C1 segment of cervical spinal cord (tissue), 14 donors: ENCODE measurements around the gene EFCAB7.
A peak's percentile ranks its signal among the peaks of the same experiment; 100 is the strongest.
"Not testable (repeated sequence)": the region's sequence is repeated elsewhere in the genome, so short reads cannot be mapped to it uniquely, and the experiment has no call there.

Source experiments
- DNase-seq, 14 donors: peaks; one replicate each; lab custom pipeline; 2025; lab: John Stamatoyannopoulos, UW

Gene EFCAB7

DNA sequence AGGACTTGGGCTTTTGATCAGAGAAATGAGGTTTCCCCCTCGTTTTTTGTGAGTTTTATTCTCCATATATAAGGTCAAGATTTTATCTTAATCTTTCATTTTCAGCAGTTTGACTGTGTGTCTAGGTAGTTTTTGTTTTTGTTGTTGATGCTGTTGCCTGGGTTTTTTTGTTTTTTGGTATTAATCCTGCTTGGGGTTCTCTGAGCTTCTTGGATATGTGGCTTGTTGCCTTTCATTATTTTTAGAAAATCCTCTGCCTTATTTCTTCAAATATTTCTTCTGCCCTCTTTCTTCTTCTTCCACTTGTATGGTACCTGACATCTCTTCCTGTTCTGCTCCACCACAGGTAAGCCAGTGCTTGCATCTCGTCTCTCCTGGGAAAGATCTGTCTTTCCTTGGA, 25.0 kb downstream of the EFCAB7 start:
- DNase-seq = no peak

DNA sequence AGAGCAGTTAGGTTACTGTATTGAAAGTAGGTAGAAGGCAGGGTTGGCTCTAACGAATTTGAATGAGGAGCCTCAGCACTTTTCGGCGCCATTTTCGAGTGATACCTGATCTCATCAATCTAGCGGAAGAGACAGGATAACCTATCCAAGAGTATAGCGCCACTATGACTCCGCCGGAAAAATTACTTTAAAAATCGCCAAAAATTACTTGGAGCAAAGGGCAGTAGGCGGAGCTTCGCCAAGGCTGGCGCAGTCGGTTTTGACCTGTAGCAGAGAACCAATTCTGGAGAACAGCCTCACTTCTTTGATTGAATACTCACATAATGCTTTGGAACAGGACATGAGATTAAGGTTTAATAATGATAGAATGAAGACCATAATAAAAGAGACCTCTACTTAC, 25.6 kb downstream of the EFCAB7 start:
- no peak for DNase-seq

DNA sequence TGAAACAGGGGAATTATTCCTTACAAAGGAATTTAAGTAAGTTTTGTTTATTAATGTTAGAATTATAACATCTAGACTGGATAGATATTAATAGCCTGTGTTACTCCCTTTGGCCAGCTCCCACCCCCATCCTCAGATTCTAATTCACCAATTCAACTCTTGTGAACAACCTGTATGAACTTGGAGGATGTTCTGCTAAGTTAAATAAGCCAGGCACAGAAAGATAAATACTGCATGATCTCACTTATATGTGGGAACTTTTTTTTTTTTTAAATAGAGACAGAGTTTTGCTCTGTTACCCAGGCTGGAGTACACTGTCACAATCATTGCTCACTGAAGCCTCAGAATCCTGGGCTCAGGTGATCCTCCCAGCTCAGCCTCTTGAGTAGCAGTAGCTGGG, 32.2 kb downstream of the EFCAB7 start:
- DNase-seq = no peak

DNA sequence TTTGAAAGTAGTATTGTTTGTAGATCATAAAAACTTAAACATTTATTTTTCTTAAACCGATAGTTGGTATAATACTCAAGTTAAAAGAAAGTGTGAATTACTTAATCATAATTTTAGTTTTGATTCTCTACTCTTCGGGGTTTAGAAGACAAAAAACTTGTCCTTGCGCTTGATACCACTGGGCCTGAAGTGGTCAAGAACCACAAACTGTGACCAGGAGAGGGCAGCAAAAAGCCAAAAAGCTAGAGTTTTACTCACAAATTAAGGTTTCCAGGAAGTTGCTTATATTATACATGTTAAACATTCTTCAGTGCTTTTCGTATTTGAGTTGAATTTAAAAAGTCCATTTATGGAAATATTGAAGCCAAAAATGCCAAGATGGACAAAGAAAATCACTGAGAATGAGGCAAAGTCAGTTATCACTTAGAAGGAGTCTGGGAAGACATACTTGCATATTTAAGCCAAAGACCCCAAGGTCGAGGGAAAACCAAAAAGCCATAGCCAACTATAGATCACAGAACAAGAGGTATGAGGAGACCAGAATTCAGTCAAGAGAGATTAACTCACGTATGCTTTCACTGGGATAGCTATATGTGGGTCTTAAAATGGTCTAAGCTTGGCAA, 34.2 kb downstream of the EFCAB7 start:
- peak in 1 of 14 donors; percentile 0 for DNase-seq

DNA sequence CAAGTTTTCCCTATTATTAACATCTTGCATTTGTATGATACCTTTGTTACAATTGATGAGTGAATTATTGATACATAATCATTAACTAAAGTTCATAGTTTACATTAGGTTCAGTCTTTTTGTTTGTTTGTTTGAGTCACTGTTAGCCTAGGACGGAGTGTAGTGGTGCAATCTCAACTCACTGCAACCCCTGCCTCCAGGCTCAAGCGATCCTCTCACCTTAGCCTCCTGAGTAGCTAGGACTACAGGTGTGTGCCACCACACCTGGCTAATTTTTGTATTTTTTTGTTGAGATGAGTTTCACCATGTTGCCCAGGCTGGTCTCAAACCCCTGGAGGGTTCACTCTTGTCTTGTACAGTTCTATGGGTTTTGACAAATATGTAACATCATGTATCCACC, 36.0 kb downstream of the EFCAB7 start:
- DNase-seq = no peak

DNA sequence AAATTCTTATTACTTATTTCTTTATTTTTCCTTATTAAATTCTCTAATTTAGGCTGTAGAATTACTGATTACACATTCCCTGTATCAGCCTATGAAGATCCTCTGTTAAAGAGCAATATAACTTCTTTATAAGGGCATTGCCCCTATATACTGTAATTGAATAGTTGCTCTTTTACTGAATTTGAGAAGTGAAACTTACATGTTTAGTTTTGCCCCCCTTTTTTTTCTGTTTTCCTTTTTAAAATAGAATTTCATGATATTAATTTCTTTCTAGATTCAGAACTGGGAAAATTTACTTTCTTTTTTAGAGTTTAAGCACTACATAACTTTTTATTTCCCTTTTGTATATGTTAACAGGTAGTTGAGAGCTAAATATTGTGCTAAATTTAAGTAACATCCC, 40.4 kb downstream of the EFCAB7 start:
- no peak for DNase-seq

DNA sequence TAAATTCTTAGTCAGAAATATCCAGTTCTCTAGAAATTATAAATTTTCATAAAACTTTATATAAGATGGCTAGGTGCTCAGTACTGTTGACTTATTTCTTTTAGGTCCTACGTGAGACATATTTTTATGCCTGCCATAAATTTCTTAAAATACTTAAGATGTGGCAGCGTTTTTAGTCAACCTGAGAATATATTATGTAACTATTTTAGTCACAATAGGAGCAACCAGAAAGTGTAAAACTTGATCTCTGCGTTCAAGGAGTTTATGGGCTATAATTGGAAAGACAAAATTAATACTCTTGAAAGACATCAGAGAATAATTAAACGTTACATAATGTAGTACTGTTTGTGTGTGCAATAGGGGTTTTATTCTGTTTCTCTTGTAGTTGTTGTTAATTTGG, 45.7 kb downstream of the EFCAB7 start:
- no peak for DNase-seq

DNA sequence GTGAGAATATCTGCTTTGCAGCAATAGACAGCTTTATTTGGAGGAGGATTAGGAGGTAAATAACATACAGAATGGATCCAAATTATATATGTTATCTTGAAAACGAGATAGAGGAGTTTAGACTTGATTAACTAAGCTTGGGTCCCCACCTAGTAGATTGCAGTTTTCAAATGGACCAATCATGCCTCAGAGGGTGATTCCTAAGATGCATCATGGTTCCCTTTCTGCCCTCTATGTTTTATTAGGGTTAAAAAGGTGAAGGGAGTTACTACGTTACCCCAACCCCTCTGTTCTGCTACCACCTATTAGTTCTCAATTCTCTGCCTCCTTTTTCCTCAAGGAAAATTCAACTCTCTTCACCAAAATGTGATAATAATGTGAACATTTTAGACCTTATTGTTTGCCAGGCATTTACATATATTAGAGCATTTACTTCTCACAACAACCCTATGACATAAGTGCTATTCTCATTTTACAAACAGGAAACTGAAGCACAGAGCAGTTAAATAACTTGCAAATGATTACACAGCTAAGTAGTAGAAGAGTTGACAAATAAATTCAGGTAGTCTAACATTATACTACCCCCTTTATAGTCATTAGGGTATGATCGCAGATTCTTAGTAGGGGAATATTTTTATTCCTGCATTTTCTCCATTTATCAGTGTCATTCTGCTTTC, 46.5 kb downstream of the EFCAB7 start:
- DNase-seq = no peak

DNA sequence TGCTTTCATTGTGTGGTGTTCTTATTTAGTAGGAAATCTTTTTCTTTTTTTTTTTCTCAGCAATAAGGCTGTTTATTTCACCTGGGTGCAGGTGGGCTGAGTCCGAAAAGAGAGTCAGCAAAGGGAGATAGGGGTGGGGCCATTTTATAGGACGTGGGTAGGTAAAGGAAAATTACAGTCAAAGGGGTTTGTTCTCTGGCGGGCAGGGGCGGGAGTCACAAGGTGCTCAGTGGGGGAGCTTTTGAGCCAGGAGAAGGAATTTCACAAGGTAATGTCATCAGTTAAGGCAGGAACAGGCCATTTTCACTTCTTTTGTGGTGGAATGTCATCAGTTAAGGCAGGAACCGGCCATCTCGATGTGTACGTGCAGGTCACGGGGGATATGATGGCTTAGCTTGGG, 49.4 kb downstream of the EFCAB7 start:
- DNase-seq = not testable (repeated sequence)

DNA sequence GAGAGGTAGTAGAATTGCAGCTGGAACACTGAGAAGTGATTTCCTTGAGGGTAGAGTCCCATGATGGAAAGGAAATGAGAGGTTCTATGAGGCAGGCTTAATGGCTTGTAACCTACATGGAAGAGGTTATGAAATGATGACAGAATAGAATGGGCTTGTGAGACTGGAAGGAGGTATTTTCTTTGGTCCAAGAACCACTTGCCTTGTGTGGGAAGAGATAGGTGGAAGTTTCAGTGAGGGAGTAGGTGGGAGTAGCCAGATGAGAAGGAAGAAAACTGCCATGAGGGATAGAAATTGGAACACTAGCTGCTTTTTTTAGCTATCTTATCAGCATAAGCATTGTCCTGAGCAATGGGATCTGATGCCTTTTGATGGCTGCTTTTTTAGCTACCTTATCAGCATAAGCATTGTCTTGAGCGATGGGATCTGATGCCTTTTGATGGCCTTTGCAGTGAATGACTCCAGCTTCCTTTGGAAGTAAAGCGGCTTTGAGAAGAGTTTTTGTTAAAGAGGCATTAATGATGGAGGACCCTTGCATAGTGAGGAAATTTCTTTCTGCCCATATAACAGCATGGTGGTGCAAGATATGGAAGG, 51.0 kb downstream of the EFCAB7 start:
- not testable (repeated sequence) for DNase-seq

DNA sequence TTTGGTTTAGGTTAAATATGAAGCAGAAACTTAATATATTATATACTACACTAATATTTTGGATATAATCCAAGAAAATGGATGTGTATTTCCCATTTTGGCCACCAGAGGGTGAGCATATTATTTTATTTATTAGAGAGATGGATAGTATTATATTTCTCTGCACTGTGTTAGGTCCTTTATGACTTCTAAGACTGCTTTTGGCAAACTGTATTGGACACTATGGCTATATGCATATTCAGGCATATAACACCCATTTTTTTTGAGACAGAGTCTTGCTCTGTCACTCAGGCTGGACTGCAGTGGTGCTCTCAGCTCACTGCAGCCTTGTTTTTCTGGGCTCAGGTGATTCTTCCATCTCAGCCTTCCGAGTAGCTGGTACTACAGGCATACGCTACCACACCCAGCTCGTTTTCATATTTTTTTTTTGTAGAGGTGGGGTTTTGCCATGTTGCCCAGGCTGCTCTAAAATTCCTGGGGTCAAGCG, 52.1 kb downstream of the EFCAB7 start:
- DNase-seq = peak in 1 of 14 donors; percentile 12

DNA sequence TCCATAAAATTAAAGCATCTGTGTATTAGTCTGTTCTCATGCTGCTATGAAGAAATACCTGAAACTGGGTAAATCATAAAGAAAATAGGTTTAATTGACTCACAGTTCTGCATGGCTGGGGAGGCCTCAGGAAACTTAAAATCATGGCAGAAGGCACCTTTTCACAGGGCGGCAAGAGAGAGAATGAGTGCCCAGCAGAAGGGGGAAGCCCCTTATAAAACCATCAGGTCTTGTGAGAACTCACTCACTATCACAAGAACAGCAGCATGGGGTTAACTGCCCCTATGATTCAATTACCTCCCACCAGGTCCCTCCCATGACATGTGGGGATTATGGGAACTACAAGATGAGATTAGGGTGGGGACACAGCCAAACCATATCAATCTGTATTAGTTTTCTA, 63.0 kb downstream of the EFCAB7 start:
- DNase-seq = not testable (repeated sequence)

DNA sequence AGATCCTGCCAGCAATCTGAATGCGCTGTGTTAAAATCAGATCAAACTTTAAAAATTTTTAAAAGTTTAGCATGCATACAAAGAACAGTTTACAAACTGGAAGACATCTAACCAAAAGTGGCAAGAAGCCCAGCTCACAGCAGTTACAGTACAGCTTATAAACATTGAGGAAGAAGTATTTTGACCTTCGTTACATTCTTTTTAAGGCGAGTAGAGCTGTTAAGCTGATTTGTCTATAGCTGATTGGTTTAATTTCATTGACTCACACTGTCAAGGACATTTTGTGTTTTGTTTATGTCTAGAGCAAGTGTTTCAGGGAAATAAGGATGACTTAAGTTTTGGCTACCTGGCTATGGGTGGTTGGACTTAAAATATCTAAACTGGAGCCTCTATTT, 66.8 kb downstream of the EFCAB7 start:
- DNase-seq = no peak

DNA sequence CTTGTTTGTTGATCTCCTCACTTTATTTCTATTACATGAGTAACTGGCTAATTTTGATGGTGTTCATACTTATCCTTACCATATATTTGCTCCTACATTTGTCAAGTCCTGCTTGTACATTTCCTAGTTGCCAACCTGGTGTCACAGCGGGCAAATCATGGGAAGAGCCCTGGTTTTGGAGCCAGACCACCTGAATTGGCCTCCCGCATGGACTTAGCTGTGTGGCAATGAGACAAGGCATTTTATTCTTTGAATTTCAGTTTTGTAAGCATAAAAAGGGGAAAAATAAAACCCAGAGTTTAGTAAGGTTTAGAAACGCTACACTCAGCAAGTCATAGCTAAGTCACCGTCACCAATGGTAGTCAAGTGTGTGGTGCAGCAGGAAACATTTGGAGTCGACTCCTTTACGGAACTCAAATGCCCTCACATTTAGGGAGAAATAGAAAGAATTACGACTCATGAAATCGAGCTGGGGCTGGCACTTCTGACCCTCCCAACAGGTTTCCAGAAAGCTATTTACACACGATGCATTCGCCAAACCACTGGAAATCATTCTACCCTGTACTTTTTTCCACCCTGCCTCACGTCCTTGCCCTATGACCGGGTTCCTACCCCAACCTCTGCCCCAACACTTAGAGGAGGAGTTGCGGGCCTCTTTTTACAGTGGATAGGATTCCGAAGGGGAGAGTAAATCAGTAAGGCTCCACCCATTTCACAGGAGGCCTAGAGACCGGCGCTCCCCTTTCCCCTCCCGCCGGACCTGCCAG, 69.4 kb downstream of the EFCAB7 start:
- peak in 4 of 14 donors; percentile 11 to 68 (median 34) for DNase-seq

DNA sequence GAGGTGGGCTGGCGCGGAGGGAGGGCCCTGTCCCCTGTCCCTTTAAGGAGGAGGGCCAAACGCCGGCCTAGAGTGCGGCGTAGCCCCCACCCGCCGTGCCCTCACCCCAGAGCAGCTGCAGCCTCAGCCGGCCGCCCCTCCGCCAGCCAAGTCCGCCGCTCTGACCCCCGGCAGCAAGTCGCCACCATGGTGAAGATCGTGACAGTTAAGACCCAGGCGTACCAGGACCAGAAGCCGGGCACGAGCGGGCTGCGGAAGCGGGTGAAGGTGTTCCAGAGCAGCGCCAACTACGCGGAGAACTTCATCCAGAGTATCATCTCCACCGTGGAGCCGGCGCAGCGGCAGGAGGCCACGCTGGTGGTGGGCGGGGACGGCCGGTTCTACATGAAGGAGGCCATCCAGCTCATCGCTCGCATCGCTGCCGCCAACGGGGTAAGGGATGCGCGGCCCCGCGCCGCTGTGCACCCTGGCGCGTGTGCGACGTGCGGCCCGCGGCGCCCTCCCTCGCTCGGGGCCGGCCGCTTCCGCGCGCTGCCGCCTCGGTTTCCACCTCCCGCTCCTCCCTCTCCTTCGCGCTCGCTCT, 70.1 kb downstream of the EFCAB7 start, which contains the start of gene PGM1:
TSS of gene PGM1 (plus strand) at position 109 of the 583 bp plus-strand sequence. CDS start at position 187, 78 bp downstream.
- DNase-seq = peak in 13 of 14 donors; percentile 10 to 81 (median 68)

DNA sequence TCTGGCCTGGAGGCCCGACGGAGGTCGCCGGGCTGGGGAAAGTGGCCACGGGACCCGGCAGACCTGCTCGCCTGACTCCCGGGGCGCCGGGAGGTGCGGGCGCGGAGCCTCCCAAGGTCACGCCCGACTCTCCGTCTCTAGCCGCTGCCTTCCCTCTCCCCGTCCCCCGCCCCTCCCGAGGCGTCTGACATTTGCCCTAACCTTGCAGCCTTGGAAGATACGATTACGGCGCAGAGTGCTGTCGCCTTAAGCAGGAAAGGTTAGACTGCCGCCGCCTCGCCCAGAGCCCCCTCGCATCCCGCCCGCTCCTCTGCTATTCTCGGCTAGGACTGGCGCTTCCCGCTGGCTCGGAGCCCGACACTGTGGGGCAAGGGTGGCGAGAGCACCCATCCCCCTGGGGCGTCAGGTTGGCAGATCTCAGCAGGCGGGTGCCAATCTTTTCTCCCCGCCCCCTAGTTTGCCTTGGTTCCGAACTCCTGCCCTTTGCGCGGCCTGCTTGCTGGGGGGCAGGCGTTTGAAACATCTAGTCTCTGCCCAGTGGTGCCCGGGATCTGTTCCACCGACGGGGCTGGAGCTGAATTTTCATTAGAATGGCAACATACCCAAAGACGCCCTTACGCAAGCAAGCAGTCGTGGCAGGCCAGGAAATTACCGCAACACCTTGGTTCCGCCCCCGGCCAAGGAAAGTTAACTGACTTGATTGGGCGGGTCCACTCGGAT, 70.7 kb downstream of the EFCAB7 start:
- DNase-seq = peak in 12 of 14 donors; percentile 29 to 71 (median 54)

DNA sequence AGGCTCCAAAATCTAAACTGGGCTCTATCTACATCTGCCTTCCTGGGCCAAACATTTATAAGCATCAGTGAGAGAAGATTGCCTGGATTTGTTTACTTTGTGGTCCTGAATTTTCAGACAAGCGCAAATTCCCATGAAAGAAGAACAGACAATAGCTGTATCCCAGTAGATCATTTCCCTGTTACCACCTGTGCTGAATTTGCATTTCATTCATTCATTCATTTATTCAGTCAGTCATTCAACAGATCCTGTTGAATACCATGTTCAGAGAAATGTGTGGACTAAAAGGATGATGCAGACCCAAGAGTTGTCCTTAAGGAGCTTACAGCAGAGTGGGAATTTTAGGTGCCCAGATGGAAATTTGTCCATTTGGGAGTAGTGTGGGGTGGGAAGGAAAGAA, 72.1 kb downstream of the EFCAB7 start:
- DNase-seq = no peak

DNA sequence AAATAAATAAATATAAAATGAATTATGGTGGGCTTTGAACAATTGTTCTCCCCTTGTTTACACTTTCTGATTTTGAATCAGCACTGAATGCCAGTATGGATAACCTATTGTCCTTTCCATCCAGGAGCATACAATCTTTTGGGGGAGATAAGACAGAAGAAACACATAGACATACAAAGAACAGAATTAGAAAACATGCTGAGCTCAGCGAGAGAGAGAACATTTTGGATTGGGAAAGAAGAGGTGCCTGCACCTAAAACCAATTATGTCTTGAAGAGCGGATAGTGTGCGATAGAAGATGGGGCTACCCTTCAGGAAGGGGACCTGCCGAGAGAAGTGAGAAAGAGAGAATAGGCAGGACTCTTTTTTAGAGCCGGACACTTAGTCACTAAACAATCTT, 76.5 kb downstream of the EFCAB7 start:
- DNase-seq = no peak

DNA sequence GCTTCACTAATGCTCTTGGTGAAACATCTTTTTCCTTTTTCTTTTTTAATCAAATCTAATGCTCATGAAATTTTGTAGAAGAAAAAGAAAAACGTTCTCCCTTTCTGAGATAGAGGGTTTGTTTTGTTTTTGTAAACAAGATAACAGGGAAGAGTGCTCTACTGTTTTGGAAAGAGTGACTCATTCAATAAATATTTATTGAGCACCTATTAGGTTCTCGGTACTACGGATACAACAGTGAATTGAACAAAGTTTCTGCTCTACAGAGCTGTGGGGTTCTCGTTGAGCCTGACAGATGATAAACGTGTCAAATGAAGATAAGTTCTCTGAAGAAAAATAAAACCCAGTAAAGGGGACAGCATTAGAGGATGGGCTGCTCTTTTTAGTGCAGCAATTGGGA, 76.9 kb downstream of the EFCAB7 start:
- DNase-seq = no peak

DNA sequence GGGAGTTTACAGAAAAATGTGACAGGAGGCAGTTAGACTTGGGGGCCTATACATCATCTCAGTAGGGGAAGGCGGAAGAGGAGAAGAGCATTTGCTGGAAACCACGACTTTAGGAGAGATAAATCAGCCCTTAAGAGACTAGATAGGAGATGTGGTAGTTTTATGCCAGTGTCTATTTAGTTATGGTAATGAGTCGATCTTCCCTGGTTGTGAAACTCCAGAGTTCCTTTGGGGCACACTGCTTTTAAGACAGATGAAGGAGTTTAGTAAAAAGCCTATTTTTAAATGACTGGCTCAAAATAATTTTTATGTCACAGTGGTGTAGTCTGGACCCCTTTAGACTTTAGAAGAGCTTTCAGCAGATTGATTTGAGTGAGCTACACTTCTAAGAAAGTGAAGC, 77.7 kb downstream of the EFCAB7 start:
- DNase-seq = no peak

DNA sequence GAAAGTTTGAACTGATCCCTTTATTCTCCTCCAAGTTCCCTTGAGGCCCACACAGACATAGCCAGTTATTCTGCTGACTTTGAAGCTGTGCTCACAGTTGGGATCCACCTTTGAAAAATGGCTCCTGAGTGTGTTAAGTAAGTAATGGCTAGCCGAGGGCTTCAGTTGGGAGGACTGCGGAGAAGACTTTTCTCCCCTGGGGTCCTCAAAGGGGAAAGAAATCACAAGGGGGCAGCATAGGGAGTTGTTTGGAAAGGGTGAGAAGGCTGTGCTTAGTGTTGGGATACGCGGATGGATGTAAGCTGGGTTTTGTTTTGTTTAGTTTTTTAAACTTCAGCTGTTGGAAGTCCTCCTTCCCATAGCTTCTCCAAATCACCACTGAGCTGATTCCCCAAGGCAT, 78.1 kb downstream of the EFCAB7 start:
- no peak for DNase-seq
